GM21390 (cell line): ENCODE data around the gene GPR183.

ENCODE experiments used
- ATAC-seq: cut with Tn5 transposase; IDR thresholded peaks from one replicate; pipeline ENCODE4 v1.9.1; 2021; ENCODE audit not compliant: unreplicated experiment

GPR183 gene

GRCh38 chr13:99313501-99313900 is 6.3 kb upstream of the GPR183 start:
- ATAC-seq, result no peak

GRCh38 chr13:99312493-99312883 is 5.3 kb upstream of the GPR183 start:
- peak; percentile 31 for ATAC-seq

GRCh38 chr13:99311748-99312492 is 4.7 kb upstream of the GPR183 start:
- no peak for ATAC-seq

- ATAC-seq, result no peak
These were observed 3.9 kb upstream of the GPR183 start for GRCh38 chr13:99311137-99311536.

- peak; percentile 41 for ATAC-seq
These were observed 3.3 kb upstream of the GPR183 start for GRCh38 chr13:99310382-99311031.

- no peak for ATAC-seq
These were observed 1.4 kb upstream of the GPR183 start for GRCh38 chr13:99308471-99309087.

- peak; percentile 37 for ATAC-seq
These were observed 595 bp upstream of the GPR183 start for GRCh38 chr13:99307648-99308339.

GRCh38 chr13:99305566-99305965 is 1.6 kb downstream of the GPR183 start:
- no peak for ATAC-seq

GRCh38 chr13:99305158-99305557 is 2.0 kb downstream of the GPR183 start:
- no peak for ATAC-seq

- ATAC-seq, result no peak
These were observed 2.7 kb downstream of the GPR183 start for GRCh38 chr13:99304541-99304940.

GRCh38 chr13:99303863-99304521 is 3.2 kb downstream of the GPR183 start:
- ATAC-seq, result no peak

GRCh38 chr13:99302637-99303505 is 4.3 kb downstream of the GPR183 start:
- ATAC-seq, result no peak

GRCh38 chr13:99301913-99302636 is 5.1 kb downstream of the GPR183 start:
- no peak for ATAC-seq

- ATAC-seq, result no peak
These were observed 6.0 kb downstream of the GPR183 start for GRCh38 chr13:99301056-99301838.

- no peak for ATAC-seq
These were observed 7.3 kb downstream of the GPR183 start for GRCh38 chr13:99299920-99300341.

GRCh38 chr13:99299256-99299919 is 7.8 kb downstream of the GPR183 start:
- ATAC-seq, result no peak

GRCh38 chr13:99298056-99298455 is 9.1 kb downstream of the GPR183 start:
- ATAC-seq, result no peak

- ATAC-seq, result no peak
These were observed 9.9 kb downstream of the GPR183 start for GRCh38 chr13:99297331-99297730.
